ENCODE results near the gene IGHMBP2.

Gene IGHMBP2

GRCh38 chr11:68892576-68892975 lies 11.1 kb upstream of the IGHMBP2 start:
- Histone ChIP-seq H3K27ac (ENCODE audit: low read depth, low read length) (no peak overlapping the region), H3K9me2 (replicated peaks; ENCODE audit: control insufficient read depth, low read length) (no peaks in the 10 kb centered on the region), H3K4me2 (ENCODE audit: low read length) (no peak overlapping the region), H4K20me1 (ENCODE audit: control insufficient read depth, insufficient read depth, low read depth, low read length) (no peaks in the 10 kb centered on the region), H3K36me3 (ENCODE audit: control insufficient read depth, low read length) (peaks cover 62% of the 10 kb centered on the region), H3K9me3 (ENCODE audit: control insufficient read depth, insufficient read depth, low read length) (no peaks in the 10 kb centered on the region), H3K4me3 (ENCODE audit: low read length) (no peak overlapping the region), H3K4me1 (ENCODE audit: control insufficient read depth, low read length) (no peaks in the 10 kb centered on the region), H3K27me3 (ENCODE audit: control insufficient read depth, low read length) (no peaks in the 10 kb centered on the region), H3K79me2 (ENCODE audit: control insufficient read depth, low read length) (no peaks in the 10 kb centered on the region), H3F3A (ENCODE audit: control insufficient read depth, insufficient read depth) (no peaks in the 10 kb centered on the region)
- no peak for TF ChIP-seq EZH2phosphoT487 (IDR thresholded peaks at IDR 0.05; ENCODE audit: borderline replicate concordance, low read length)
- no peak for TF ChIP-seq CTCF (IDR thresholded peaks at IDR 0.05; ENCODE audit: low read depth, low read length, poor library complexity, severe bottlenecking)

DNA sequence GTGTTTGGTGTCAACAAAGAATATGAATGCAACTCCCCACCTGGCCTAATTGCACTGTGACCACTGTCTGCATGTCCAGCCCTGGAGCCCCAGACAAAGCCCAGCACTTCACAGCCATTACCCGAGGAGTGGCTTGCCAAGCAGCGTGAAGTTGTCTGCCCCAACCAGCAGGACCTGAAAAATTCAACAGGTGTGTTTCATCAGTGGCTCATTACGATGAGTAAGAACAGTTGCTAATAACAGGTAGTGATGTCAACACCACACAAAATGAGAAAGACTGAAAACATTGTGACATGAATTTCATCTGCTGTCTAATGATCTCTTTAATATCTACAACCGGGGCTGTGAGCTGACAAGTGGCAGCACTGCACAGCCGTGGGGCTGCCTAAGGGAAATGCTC lies 10.4 kb upstream of the IGHMBP2 start:
- no peaks in the 10 kb centered on the region for H3K9me2 ChIP-seq (replicated peaks; ENCODE audit: control insufficient read depth, low read length)
- no peaks in the 10 kb centered on the region for H3F3A ChIP-seq (ENCODE audit: control insufficient read depth, insufficient read depth)
- no peaks in the 10 kb centered on the region for H3K9me3 ChIP-seq (ENCODE audit: control insufficient read depth, insufficient read depth, low read length)
- no peak overlapping the region for H3K4me2 ChIP-seq (ENCODE audit: low read length)
- H3K27me3 ChIP-seq (ENCODE audit: control insufficient read depth, low read length) = no peaks in the 10 kb centered on the region
- no peak overlapping the region for H3K27ac ChIP-seq (ENCODE audit: low read depth, low read length)
- TF ChIP-seq CTCF (IDR thresholded peaks at IDR 0.05; ENCODE audit: low read depth, low read length, poor library complexity, severe bottlenecking) (no peak), EZH2phosphoT487 (IDR thresholded peaks at IDR 0.05; ENCODE audit: borderline replicate concordance, low read length) (no peak)
- no peaks in the 10 kb centered on the region for H3K79me2 ChIP-seq (ENCODE audit: control insufficient read depth, low read length)
- H3K36me3 ChIP-seq (ENCODE audit: control insufficient read depth, low read length) = peaks cover 70% of the 10 kb centered on the region
- no peaks in the 10 kb centered on the region for H3K4me1 ChIP-seq (ENCODE audit: control insufficient read depth, low read length)
- H4K20me1 ChIP-seq (ENCODE audit: control insufficient read depth, insufficient read depth, low read depth, low read length) = no peaks in the 10 kb centered on the region
- no peak overlapping the region for H3K4me3 ChIP-seq (ENCODE audit: low read length)

GRCh38 chr11:68896171-68896959 lies 7.3 kb upstream of the IGHMBP2 start:
- H3K4me1 ChIP-seq (ENCODE audit: control insufficient read depth, low read length) = no peaks in the 10 kb centered on the region
- no peak overlapping the region for H3K4me3 ChIP-seq (ENCODE audit: low read length)
- no peaks in the 10 kb centered on the region for H3K27me3 ChIP-seq (ENCODE audit: control insufficient read depth, low read length)
- no peaks in the 10 kb centered on the region for H3F3A ChIP-seq (ENCODE audit: control insufficient read depth, insufficient read depth)
- H3K9me3 ChIP-seq (ENCODE audit: control insufficient read depth, insufficient read depth, low read length) = no peaks in the 10 kb centered on the region
- H3K4me2 ChIP-seq (ENCODE audit: low read length) = no peak overlapping the region
- no peaks in the 10 kb centered on the region for H3K9me2 ChIP-seq (replicated peaks; ENCODE audit: control insufficient read depth, low read length)
- H3K27ac ChIP-seq (ENCODE audit: low read depth, low read length) = no peak overlapping the region
- H3K79me2 ChIP-seq (ENCODE audit: control insufficient read depth, low read length) = peaks cover 19% of the 10 kb centered on the region
- TF ChIP-seq EZH2phosphoT487 (IDR thresholded peaks at IDR 0.05; ENCODE audit: borderline replicate concordance, low read length) = no peak
- no peak for TF ChIP-seq CTCF (IDR thresholded peaks at IDR 0.05; ENCODE audit: low read depth, low read length, poor library complexity, severe bottlenecking)
- H4K20me1 ChIP-seq (ENCODE audit: control insufficient read depth, insufficient read depth, low read depth, low read length) = no peaks in the 10 kb centered on the region
- H3K36me3 ChIP-seq (ENCODE audit: control insufficient read depth, low read length) = peaks cover 75% of the 10 kb centered on the region
